Body of pancreas (tissue), 4 donors: ENCODE data around the gene FAM3D.

Experiments
- CTCF ChIP-seq, 7 experiments: fragments of 450-650 bp in 4 of 7; fragments of 200-600 bp in 3 of 7; sonication (generic) in 3 of 7; IDR thresholded peaks; one replicate each; pipeline ENCODE4 v1.5.1; 2016 to 2019; ENCODE audit warnings: antibody characterized with exemption in 7 of 7
- POLR2A ChIP-seq, 3 donors: fragments of 450-650 bp; IDR thresholded peaks; one replicate each; pipeline ENCODE4 v1.6.1; 2016; ENCODE audit warnings: antibody characterized with exemption in 3 of 3, mild to moderate bottlenecking in 2 of 3

- TF ChIP-seq CTCF (IDR thresholded peaks at IDR 0.05) (no peak), POLR2A (IDR thresholded peaks at IDR 0.05) (no peak)
Measured at GRCh38 chr3:58691997-58692396, 25.4 kb upstream of the FAM3D start.
